ENCODE results near the gene PRPF6. TPM values are rescaled to one million over a fixed set of nuclear protein-coding genes. Genes with fewer than 3 reads are reported as not detected.

Gene PRPF6
- total and polyA plus RNA-seq, 2 of the 13 experiments (the other 11 are each of a cell fraction or from before 2014, with no cell fraction given), result 63.7 to 101 TPM

DNA sequence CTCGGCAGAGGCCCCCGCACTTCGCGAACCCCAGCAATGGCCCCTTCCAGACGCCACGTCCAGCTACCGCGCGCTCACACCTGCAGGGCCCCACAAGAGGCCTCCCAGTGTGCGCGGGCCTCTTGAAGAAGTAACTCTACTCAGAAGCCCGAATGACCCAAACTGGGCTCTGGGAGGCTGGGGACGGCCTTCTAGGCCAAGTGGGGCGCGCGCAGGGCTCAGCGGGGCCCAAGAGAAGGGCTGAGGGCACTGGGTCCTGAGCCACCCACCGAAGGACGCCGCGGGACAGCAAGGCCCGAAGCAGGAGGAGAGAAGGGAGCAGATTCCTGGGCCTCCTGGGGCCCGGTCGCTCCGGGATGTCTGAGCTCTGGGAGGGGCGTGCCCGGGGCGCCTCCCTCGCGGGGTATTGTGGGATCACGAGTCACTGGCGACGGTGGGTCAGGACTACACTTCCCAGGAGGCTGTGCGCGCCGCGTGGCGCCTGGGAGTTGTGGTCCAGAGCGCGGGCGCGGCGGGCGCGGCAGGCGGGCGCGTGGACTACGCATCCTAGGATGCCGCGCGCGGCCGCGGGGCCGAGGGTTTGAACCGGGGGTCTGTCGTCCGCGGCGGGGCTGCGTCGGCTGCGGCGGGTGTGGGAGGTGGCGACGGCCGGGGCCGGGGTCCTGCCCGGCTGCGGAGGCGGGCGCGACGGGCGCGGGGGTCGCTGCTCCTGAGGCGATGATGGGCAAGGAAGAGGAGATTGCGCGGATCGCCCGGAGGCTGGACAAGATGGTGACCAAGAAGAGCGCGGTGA, 81.9 kb downstream of the PRPF6 start, which contains the start of gene TCEA2 (continued):
- TF ChIP-seq, protein P1, sequence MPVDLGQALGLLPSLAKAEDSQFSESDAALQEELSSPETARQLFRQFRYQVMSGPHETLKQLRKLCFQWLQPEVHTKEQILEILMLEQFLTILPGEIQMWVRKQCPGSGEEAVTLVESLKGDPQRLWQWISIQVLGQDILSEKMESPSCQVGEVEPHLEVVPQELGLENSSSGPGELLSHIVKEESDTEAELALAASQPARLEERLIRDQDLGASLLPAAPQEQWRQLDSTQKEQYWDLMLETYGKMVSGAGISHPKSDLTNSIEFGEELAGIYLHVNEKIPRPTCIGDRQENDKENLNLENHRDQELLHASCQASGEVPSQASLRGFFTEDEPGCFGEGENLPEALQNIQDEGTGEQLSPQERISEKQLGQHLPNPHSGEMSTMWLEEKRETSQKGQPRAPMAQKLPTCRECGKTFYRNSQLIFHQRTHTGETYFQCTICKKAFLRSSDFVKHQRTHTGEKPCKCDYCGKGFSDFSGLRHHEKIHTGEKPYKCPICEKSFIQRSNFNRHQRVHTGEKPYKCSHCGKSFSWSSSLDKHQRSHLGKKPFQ (CRISPR knock-in tag; IDR thresholded peaks at IDR 0.05; ENCODE audit: insufficient replicate concordance), result peak; percentile 72
- TF ChIP-seq ZNF24 (IDR thresholded peaks at IDR 0.05), result no peak
- no peak for TF ChIP-seq EHMT2 (IDR thresholded peaks at IDR 0.05; ENCODE audit: borderline replicate concordance, low read depth, low read length)
- no peak for TF ChIP-seq ZNF549 (CRISPR knock-in tag; IDR thresholded peaks at IDR 0.05)
- no peak for TF ChIP-seq ZNF577 (CRISPR knock-in tag; IDR thresholded peaks at IDR 0.05; ENCODE audit: borderline replicate concordance, low read depth)
- TF ChIP-seq, protein P2, sequence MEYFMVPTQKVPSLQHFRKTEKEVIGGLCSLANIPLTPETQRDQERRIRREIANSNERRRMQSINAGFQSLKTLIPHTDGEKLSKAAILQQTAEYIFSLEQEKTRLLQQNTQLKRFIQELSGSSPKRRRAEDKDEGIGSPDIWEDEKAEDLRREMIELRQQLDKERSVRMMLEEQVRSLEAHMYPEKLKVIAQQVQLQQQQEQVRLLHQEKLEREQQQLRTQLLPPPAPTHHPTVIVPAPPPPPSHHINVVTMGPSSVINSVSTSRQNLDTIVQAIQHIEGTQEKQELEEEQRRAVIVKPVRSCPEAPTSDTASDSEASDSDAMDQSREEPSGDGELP (IDR thresholded peaks at IDR 0.05; ENCODE audit: borderline replicate concordance, low read depth), result peak; percentile 29; the same call in 1 of the 2 replicates
- no peak for TF ChIP-seq ZNF329 (CRISPR knock-in tag; IDR thresholded peaks at IDR 0.05; ENCODE audit: low read depth)
- TF ChIP-seq, protein P3, sequence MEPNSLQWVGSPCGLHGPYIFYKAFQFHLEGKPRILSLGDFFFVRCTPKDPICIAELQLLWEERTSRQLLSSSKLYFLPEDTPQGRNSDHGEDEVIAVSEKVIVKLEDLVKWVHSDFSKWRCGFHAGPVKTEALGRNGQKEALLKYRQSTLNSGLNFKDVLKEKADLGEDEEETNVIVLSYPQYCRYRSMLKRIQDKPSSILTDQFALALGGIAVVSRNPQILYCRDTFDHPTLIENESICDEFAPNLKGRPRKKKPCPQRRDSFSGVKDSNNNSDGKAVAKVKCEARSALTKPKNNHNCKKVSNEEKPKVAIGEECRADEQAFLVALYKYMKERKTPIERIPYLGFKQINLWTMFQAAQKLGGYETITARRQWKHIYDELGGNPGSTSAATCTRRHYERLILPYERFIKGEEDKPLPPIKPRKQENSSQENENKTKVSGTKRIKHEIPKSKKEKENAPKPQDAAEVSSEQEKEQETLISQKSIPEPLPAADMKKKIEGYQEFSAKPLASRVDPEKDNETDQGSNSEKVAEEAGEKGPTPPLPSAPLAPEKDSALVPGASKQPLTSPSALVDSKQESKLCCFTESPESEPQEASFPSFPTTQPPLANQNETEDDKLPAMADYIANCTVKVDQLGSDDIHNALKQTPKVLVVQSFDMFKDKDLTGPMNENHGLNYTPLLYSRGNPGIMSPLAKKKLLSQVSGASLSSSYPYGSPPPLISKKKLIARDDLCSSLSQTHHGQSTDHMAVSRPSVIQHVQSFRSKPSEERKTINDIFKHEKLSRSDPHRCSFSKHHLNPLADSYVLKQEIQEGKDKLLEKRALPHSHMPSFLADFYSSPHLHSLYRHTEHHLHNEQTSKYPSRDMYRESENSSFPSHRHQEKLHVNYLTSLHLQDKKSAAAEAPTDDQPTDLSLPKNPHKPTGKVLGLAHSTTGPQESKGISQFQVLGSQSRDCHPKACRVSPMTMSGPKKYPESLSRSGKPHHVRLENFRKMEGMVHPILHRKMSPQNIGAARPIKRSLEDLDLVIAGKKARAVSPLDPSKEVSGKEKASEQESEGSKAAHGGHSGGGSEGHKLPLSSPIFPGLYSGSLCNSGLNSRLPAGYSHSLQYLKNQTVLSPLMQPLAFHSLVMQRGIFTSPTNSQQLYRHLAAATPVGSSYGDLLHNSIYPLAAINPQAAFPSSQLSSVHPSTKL (CRISPR knock-in tag; IDR thresholded peaks at IDR 0.05), result peak; percentile 60
- TF ChIP-seq POLR2G (IDR thresholded peaks at IDR 0.05; ENCODE audit: low read depth, low read length), result peak; percentile 93
- peak; percentile 41; the same call in 1 of the 2 replicates for TF ChIP-seq ZNF7 (CRISPR knock-in tag; IDR thresholded peaks at IDR 0.05)
- TF ChIP-seq, protein P4, sequence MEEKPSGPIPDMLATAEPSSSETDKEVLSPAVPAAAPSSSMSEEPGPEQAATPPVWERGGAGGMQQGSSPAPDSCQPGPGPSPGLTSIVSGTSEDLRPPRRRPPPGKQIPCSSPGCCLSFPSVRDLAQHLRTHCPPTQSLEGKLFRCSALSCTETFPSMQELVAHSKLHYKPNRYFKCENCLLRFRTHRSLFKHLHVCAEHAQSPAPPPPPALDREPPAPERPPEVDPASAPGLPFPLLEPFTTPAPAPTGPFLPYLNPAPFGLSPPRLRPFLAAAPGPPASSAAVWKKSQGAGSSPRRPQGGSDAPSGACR (CRISPR knock-in tag; IDR thresholded peaks at IDR 0.05), result 0 out of 2 replicates have a peak, but pooled peaks have one; percentile 64
- no peak for TF ChIP-seq SCMH1 (CRISPR knock-in tag; IDR thresholded peaks at IDR 0.05; ENCODE audit: borderline replicate concordance)
- TF ChIP-seq, protein P5, sequence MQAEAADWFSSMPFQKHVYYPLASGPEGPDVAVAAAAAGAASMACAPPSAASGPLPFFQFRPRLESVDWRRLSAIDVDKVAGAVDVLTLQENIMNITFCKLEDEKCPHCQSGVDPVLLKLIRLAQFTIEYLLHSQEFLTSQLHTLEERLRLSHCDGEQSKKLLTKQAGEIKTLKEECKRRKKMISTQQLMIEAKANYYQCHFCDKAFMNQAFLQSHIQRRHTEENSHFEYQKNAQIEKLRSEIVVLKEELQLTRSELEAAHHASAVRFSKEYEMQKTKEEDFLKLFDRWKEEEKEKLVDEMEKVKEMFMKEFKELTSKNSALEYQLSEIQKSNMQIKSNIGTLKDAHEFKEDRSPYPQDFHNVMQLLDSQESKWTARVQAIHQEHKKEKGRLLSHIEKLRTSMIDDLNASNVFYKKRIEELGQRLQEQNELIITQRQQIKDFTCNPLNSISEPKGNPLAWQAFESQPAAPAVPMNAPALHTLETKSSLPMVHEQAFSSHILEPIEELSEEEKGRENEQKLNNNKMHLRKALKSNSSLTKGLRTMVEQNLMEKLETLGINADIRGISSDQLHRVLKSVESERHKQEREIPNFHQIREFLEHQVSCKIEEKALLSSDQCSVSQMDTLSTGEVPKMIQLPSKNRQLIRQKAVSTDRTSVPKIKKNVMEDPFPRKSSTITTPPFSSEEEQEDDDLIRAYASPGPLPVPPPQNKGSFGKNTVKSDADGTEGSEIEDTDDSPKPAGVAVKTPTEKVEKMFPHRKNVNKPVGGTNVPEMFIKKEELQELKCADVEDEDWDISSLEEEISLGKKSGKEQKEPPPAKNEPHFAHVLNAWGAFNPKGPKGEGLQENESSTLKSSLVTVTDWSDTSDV (CRISPR knock-in tag; IDR thresholded peaks at IDR 0.05), result peak; percentile 97
- peak; percentile 49; the same call in 1 of the 2 replicates for TF ChIP-seq ZNF367 (CRISPR knock-in tag; IDR thresholded peaks at IDR 0.05; ENCODE audit: borderline replicate concordance)
- peak; percentile 86 for TF ChIP-seq ZNF792 (CRISPR knock-in tag; IDR thresholded peaks at IDR 0.05)
- TF ChIP-seq KAT2B (IDR thresholded peaks at IDR 0.05; ENCODE audit: borderline replicate concordance, low read depth, low read length), result no peak

All from HepG2 (cell line).